ENCODE data around the gene DRGX.

DRGX gene

DNA sequence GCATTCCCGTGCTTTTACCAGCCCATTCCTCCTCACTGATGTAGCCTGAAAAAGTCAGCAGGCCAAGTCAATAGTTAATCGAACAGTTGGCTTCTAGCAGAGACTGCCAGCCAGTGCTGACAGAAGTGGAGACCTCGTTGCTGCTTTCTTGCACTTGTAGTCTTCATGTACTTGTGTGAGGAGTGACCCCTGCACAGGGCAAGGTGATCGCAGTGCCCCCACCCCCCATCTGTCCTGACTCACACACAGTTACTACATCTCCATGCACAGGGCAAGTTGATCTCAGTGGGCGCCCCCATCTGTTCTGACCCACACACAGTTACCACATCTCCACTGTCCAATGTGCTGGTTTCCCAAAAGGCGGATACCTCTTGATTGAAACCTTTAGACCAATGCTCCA, 62.7 kb downstream of the DRGX start:
- DNase-seq = no peak

DNA sequence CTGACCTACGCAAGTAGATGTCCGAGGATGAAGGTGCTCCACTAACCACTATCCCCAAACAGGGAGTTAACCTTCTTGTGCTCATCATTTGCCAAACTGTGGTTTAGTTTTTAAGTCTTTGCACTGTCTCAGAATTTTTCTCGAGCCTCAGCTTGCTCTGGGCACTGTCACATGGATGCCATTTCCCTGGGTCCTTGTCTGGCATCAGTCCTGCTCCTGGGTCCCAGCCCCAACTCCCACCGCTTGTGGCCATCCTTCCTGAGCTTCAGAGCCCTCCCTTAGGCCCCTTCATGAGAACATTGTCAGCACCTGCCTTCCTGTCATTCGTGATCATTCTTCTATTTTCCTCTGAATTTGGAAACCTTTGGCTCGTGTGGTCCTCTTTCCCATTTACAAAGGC, 63.1 kb downstream of the DRGX start:
- DNase-seq = no peak

DNA sequence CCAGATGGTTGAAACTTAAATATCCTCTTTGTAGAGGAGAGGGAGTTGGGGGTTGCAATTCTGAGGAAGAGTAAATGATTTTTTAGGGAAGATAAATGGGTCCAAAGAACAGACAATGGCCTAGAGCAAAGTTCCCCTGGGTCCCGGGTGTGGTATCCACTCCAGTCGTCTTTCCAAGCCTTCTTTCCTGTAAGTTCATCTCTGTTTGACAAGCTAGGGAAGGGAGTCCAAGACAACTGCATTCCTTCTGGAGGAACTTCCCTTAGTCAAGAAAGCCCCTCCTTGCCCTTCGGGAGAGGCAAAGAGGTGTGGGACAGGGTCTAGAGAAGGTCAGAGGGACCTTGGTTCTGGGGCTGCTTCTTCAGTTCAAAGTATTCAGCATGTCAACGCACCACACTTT, 63.6 kb downstream of the DRGX start:
- no peak for DNase-seq

DNA sequence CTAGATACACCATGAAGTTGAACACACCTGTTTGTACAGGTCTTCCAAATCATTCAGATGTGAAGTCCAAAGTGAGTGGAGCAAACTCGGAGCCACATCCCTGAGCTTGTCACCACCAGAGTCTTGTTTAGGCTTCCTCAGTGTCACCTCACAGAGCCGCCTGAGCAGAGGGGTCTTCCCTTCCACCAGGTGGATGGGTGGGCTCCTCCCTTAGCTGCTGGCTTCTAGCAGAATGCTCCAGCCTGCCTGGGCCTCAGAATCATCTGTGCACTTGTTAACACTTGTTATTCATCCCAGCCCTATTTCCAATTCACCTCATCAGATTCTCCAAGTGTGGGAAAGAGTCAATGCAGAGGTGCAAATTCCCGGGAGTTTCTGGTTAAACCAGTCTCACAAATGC, 64.5 kb downstream of the DRGX start:
- no peak for DNase-seq

DNA sequence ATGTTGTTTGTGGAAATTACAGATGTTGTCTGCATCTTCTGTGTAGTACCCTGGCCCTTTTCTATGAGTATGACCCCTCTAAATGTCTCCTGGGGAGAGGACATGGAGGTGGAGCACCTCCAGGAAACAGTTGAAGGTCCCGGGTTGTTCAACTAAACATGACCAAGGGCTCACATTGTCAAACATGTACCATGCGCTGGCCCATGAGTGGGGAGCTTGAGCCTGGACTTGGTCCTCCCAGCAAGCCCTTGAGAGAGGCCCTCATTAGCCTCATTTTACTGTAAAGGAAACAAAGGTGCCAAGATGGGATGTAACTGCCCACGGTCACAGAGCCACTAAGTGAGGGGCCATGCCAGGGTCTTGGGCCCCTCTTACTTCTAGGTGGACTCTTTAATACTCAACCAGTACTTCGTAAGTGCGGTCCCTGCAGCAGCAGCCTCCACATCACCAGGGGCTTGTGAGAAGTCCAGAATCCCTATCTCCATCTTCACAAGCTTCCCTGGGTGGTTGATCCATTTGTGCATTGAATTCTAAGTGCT, 65.7 kb downstream of the DRGX start:
- no peak for DNase-seq

DNA sequence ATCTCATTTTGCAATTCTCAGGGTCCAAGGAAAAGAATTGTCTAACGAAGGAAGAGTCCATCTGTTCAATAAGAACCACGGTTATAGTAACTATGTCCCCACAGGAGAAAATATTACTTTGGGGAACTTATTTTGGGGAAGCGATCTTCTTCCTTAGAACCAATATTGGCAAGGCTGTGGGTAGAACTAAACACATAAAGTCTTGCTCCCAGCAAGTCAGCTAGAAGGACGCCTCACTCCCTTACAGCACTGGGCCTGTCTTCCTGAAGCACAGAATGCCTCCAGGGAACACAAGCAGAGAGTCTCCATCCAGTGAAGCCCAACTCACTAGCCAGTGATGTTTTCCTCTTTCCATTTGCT, 66.8 kb downstream of the DRGX start:
- DNase-seq = no peak

DNA sequence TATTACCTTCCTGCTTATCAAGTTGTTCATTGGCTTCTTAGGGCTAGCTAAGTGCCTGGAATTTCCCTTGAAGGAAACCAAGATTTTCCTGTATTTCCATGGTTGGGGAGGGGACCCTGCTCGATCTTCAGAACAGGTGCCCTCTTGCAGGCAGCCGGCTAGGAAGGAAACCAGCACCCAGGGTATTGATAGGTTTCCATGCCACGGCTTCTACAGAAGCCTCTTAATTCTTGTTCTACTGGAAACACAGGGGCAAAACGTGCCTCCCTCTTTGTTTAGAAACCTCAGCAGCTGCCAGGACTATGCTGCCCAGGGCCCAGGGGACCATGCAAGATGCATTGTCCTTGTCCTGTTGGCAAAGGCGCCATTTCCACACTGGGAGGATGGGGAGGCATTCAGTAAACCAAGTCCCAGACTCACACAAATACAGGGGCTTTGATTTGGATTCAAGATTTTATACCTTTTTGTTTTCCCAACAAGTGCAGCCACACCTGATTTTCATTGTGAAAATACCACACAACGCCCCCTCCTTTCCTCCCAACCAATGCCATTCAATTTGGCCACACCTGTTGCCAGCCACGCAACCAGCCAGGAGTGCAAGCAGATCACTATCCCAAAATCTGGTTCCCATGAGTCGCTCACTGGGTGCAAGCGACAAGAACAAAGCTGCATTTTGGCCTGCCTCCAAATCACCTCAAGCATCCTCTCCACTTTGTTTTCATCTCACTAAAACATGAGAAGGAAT, 67.3 kb downstream of the DRGX start:
- no peak for DNase-seq

DNA sequence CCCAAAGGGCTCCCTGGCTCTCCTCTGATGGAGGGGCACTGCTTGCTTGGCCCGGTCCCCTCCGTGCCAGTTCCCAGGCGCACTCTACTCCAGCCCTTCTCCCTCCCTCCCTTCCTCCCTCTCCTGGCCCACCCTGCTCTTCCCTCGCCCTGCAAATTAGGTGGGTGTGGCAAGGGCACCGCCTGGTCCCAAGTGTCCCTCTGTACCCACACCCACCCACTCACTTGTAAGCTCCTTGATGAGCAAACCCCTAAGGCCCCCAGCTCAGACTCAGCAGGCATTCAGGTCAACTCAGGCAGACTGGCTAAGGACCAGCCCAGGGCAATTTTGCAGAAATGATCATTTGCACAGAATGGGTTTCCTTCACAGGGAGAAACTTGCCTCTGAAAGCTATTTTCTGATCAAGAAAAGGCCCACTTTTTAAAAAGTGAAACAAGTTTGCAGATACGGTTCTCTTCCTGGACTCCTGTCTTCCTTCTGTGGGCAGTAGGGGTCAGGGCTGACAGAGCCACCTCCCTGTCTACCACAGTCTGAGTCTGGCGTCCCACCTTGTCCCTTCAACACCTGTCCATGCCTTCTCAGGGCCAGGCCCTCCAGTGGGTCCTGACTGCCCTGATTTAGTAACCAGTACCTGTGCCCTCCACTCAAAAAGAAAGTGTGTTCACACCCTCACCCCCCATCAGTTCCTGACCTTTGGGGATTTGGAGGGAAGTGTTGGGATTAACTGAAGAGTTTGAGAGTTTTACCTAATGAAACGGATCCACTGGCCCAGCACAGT, 68.7 kb downstream of the DRGX start:
- no peak for DNase-seq

DNA sequence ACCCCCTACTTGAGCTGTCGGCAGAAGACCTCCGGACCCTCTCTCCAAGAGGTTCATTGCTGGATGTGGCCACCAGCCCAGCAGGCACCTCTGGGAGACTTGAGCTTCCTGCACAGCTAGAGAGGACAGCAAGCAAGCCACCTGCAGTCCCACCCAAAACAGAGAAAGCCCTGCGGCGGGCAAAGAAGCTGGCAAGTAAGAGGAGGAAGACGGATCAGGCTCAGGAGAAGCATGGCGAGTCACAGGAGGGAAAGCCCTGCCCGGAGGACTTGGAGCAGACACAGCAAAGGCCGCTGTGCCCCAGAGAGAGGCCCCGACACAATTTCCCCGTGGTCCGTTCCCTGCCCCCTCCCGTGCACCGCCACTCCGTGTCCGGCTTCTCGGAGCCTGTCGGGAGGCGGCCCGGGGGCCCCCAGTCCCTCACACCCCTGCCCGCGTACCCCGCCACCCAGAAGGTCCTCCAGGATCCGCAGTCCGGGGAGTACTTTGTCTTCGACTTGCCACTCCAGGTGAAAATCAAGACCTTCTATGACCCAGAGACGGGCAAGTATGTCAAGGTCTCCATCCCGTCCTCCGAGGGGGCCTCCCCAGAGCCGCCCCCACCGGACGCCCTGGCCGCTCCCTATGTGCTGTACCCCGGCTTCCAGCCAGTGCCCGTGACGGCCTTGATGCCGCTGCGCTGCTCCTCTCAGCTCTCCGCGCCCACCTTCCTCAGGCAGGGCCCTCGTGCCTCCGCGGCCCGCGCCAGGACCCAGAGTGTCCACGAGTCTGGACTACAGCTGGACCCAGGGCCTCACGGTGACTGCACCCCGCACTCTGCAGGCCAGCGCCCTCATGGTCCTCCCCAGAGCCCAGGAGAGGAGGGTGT, 69.7 kb downstream of the DRGX start:
- no peak for DNase-seq

DNA sequence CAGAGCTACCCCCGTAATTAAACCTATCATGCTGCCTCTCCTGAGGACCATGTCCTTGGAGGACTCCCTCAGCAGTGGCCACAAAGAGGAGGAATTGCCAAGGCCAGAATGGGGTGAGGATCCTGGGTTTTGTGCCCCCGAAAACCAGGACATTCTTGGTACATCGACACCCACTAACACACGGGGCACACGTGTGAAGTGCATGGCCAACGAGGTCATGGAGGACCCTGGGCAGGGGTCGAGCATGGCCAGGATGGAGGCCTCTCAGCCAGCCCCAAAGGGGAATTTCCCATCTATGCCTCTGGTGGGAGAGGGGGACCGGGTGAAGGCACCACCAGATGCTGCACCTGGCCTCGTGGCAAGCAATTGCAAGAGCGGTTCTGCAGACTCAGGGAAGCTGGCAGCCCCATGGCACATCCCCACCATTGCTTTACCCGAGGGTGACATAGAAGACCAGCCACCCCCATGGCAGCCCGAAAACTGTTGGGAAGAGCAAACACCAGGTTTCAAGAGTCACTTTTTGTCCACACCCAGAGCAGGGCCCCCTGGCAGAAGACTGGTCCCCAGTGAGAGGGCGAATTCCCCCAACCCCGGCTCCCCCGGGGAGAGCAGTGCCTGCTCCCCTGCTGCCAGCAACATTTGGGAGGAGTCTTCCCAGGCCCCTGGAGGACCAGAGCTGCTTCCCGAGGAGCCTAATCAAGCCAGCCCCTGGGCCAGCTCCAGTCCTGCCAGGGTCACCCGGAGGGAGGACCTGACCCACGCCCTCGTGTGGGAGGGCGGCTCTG, 70.6 kb downstream of the DRGX start:
- DNase-seq = no peak

DNA sequence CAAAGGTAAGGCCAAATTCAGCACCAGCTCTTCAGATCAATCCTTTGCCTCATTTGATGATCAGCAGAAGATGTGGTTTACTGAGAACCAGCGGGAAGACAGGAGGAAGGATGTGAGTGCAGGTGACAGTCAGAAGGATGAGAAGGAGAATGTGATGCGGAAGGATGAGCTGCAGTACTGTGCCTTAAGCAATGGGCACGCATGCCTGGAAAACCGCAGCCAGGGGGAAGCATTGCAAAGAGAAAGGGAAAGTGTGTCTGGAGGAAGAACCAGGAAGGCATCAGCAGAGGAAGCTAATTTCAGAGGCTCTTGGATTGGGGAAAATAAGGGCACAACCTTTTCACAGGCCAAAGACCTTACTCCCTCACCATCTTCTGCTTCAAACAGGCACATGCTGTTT, 71.2 kb downstream of the DRGX start:
- DNase-seq = no peak

DNA sequence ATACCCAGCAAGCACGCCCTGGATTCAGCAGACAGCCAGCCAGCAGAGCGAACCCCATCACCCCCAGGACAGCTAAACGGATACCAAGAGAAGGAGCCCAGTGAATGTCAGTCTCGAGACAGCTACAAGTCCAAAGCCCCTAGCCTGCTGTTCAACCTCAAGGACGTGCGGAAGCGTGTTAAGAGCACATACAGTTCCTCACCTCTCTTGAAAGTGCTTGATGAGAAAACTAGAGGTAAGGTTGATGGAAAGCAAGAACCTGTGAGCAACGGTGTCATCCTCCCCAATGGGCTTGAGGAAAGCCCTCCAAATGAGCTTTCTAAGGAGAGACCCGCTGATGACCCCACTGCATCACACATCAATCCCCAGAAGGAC, 72.0 kb downstream of the DRGX start:
- no peak for DNase-seq

DNA sequence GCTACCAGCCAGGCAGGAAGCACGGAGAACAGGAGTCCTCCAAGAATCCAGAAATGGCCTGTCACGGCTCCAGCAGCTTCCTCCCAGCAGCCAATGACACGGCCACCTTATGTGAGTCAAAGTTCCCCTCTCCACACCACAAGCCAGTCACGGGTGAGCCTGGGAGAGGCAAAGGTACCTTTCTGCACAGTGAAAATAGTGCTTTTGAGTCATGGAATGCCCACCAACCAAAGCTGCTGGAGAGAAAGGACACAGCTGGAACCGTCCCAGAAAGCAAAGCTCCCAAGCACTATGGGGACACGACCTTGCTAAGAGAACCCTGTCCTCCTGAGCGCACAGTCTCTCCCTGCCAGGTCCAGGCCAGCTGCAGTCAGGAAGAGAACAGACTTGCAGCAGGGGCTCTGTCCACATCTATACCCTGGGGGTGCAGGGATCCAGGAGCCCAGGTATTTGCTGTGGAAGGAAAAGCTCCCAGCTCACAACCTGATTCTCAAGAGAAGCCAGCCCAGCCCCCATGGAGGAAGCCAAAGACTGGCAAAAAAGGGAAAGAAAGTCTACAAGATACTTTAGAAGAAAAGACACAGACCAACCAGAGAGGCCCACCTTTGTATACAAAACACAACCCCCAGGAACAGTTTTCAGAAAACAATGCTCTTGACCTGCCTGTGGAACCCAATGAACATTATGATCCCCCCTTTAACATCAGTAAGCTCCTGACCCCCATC, 72.6 kb downstream of the DRGX start:
- no peak for DNase-seq

DNA sequence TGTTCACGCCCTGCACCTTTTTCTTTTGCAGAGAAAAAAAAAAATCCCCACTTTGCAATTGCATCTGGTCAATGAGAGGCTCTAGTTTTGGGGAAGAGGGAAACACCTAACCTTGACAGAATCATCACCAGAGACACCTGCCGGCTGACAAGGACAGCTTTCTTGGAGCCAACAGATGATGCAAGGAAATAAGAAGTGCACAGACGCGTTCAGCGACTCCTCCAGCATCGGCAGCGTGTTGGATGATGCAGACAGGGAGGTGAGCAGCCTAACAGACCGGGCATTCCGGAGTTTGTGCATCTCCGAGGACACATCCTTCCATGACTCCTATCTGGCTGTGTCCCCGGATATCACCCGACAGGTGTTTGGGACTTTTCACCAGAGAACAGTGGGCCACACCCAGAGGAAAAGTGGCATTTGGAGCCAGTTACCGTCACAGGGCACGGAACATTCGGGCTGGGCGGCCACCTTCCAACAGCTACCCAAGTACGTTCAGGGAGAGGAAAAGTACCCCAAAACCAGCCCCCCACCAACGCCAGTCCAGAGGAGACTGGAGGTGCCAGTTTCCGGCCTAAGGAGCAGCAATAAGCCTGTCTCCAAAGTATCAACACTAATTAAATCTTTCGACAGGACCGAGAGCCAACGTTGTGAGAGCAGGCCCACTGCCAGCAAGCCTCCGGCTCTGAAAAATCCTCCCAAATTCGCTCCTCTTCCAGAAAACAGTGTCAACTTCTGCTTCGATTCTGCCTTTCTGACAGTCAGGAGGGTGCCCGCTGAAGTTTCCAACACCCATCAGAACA, 73.3 kb downstream of the DRGX start:
- no peak for DNase-seq

DNA sequence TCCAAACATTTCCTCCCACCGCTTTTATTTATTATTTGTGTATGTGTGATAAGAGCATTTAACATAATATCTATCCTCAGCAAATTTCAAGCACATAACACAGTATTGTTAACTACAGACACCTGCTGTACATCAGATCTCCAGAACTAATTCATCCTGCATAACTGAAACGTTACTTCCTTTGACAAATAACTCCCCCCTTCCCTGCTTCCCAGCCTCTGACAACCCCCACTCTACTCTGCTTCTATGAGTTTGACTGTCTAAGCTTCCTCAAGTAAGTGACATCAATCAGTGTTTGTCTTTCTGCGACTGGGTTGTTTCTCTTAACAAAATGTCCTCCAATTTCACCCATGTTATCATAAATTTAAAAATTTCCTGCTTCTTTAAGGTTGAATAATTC, 74.9 kb downstream of the DRGX start:
- DNase-seq = no peak

DNA sequence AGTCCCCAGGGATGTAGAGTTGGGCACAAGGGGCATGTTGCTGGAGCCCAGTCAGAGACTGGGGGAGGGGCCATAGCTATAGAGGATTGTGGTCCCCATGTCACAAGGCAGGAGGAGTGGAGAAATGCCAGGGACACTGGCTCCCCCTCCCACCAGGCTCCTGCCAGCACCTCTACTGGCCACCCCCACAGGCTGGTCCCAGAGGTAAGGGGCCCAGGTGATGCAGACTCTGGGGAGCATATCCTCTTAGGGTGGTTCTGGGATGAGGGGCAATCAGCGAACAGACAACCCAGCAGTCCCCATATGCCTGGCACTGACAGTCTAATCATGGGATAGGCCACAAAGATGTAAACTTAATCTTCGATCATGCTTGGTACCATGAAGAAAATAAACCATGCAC, 75.7 kb downstream of the DRGX start:
- no peak for DNase-seq

DNA sequence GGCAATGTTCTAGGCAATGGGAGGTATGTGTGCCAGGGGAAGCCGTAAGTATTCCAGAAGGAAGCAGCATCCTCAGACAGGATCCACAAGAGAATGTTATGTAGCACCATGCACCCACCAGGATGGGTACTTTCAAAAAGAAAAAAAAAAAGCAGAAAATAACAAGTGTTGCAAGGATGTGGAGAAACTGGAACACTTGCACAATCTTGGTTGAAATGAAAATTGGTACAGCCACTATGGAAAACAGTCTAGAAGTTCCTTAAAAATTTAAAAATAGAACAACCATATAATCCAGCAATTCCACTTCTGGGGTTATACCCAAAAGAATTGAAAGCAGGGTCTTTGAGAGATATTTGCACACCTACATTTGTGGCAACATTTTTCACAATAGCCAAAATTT, 76.7 kb downstream of the DRGX start:
- DNase-seq = no peak

DNA sequence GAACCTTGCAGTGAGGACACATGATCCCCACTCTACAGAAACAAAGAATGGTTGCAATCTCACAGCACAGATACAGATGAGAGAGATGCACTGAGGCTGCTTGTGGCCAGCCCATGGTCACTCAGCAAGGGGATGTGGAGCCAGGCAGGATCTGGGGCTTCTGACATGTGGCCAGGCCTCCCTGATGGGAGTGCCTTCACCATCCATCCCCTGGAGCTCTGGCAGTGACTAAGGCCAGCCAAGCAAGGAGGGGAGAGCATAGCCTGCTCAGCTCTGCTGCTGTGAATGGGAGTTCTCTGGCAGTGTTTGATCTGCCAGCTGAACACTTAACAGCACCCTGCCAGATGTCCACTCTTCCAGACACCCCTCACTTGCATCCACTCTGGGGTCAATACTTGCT, 77.1 kb downstream of the DRGX start:
- no peak for DNase-seq

DNA sequence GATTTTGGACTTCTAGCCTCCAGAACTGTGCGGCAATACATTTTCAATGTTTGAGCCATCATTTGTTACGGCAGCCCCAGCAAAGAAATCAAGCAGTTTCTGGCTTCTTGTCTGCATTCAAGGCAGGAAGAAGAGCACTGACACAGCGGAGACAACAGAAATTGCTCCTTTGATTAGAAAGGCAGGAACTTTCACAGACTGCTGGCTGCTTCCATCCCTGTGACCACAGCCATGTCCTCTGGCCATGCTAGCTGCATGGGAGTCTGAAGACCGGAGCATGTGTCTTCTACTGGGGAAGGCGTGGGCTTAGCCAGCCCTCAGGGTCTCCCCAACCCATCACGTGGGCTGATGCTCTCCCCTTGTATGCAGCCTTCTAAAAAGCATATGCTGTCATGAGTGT, 77.9 kb downstream of the DRGX start:
- no peak for DNase-seq

DNA sequence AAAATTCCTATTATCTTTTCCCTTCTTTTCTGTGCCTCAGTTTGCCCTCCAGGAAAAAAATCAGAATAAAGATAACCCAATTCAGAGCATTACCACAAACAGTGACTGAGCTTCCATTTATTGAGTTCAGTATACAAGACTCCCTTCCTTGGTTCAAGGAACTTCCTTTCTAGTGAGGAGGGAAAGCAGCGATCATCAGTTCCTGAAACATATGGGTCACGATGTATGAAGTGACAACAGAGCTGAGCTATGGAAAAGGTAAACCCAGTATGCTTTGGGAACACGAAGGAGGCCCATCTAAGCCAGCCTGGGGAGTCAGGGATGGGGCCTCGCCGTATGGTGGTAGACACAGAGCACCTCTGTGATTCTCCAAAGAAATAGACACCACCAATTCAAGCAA, 81.1 kb downstream of the DRGX start:
- DNase-seq = no peak

All from NCI-H187 (cell line).